Trophoblast cell (in vitro differentiated cells and primary cell): Measurements from ENCODE around the gene SLC41A2.

Experiments used
- DNase-seq, 2 donors: peaks; one replicate each; pipeline ENCODE4 v3.0.0-alpha.2; 2016
- H2AFZ ChIP-seq: 2 replicates; pipeline ENCODE4 v1.6.1; 2013; ENCODE audit warnings: low read length, moderate library complexity, mild to moderate bottlenecking; ENCODE audit not compliant: insufficient read depth, poor library complexity
- H2AK5ac ChIP-seq: 2 replicates; pipeline ENCODE4 v1.6.1; 2013; ENCODE audit warnings: mild to moderate bottlenecking, low read length
- H2BK120ac ChIP-seq: 2 replicates; pipeline ENCODE4 v1.6.1; 2013; ENCODE audit warnings: low read length, mild to moderate bottlenecking, moderate library complexity; ENCODE audit not compliant: insufficient read depth, poor library complexity
- H2BK12ac ChIP-seq: 2 replicates; pipeline ENCODE4 v1.6.1; 2013; ENCODE audit warnings: mild to moderate bottlenecking, low read length, moderate library complexity
- H2BK5ac ChIP-seq: 2 replicates; pipeline ENCODE4 v1.6.1; 2013; ENCODE audit warnings: low read length, low read depth, moderate library complexity, mild to moderate bottlenecking; ENCODE audit not compliant: poor library complexity
- H3K14ac ChIP-seq: 2 replicates; pipeline ENCODE4 v1.6.1; 2013; ENCODE audit warnings: mild to moderate bottlenecking, low read length
- H3K18ac ChIP-seq: 2 replicates; pipeline ENCODE4 v1.6.1; 2013; ENCODE audit warnings: mild to moderate bottlenecking, low read length
- H3K23ac ChIP-seq: 2 replicates; pipeline ENCODE4 v1.6.1; 2013; ENCODE audit warnings: low read length
- H3K27ac ChIP-seq: 2 replicates; pipeline ENCODE4 v1.5.1; 2013; ENCODE audit warnings: low read depth, mild to moderate bottlenecking, inconsistent platforms, low read length, moderate library complexity
- H3K27me3 ChIP-seq: 2 replicates; pipeline ENCODE4 v1.6.1; 2013; ENCODE audit warnings: inconsistent platforms, mild to moderate bottlenecking, low read length, moderate library complexity; ENCODE audit not compliant: insufficient read depth
- H3K36me3 ChIP-seq, 2 experiments: 1 replicate in 1 of 2; 2 replicates in 1 of 2; pipeline ENCODE4 v1.6.1; 2013; ENCODE audit warnings: low read length in 2 of 2, mild to moderate bottlenecking in 2 of 2, moderate library complexity in 1 of 2; ENCODE audit not compliant: insufficient read depth in 2 of 2, control insufficient read depth in 1 of 2
- H3K4ac ChIP-seq: 2 replicates; pipeline ENCODE4 v1.6.1; 2013; ENCODE audit warnings: low read depth, mild to moderate bottlenecking, low read length, moderate library complexity
- H3K4me1 ChIP-seq, 2 experiments: 1 replicate in 1 of 2; 2 replicates in 1 of 2; pipeline ENCODE4 v1.6.1; 2013; ENCODE audit warnings: low read length in 2 of 2, mild to moderate bottlenecking in 2 of 2, moderate library complexity in 1 of 2; ENCODE audit not compliant: insufficient read depth in 2 of 2, control insufficient read depth in 1 of 2
- H3K4me2 ChIP-seq: 2 replicates; pipeline ENCODE4 v1.6.1; 2013; ENCODE audit warnings: inconsistent platforms, mild to moderate bottlenecking, low read length, moderate library complexity
- H3K4me3 ChIP-seq: 2 replicates; pipeline ENCODE4 v1.5.1; 2013; ENCODE audit warnings: mild to moderate bottlenecking, low read depth, low read length, inconsistent platforms
- H3K79me1 ChIP-seq: one replicate; pipeline ENCODE4 v1.6.1; 2013; ENCODE audit warnings: low read length
- H3K79me2 ChIP-seq: 2 replicates; pipeline ENCODE4 v1.6.1; 2013; ENCODE audit warnings: low read length, mild to moderate bottlenecking; ENCODE audit not compliant: control insufficient read depth, insufficient read depth, poor library complexity
- H3K9ac ChIP-seq: 2 replicates; pipeline ENCODE4 v1.6.1; 2013; ENCODE audit warnings: mild to moderate bottlenecking, low read length
- H3K9me3 ChIP-seq: 2 replicates; pipeline ENCODE4 v1.6.1; 2013; ENCODE audit warnings: low read depth, mild to moderate bottlenecking, control low read depth, inconsistent platforms, low read length; ENCODE audit not compliant: insufficient read depth
- H4K12ac ChIP-seq: 2 replicates; pipeline ENCODE4 v1.6.1; 2013; ENCODE audit warnings: low read depth, mild to moderate bottlenecking, low read length, moderate library complexity
- H4K8ac ChIP-seq: 2 replicates; pipeline ENCODE4 v1.6.1; 2013; ENCODE audit warnings: low read depth, mild to moderate bottlenecking, low read length, moderate library complexity
- H4K91ac ChIP-seq: one replicate; pipeline ENCODE4 v1.6.1; 2013; ENCODE audit warnings: low read depth, mild to moderate bottlenecking, low read length, moderate library complexity
- WGBS: extraction: QIAGEN DNeasy Blood & Tissue Kit; methylation state at CpG from one replicate; pipeline ENCODE4 v1.1.7; 2013; ENCODE audit warnings: missing lambda C conversion rate; ENCODE audit not compliant: insufficient read length, insufficient coverage; ENCODE audit errors: extremely low coverage; 5-methylcytosine and 5-hydroxymethylcytosine counted together

The SLC41A2 gene

DNA sequence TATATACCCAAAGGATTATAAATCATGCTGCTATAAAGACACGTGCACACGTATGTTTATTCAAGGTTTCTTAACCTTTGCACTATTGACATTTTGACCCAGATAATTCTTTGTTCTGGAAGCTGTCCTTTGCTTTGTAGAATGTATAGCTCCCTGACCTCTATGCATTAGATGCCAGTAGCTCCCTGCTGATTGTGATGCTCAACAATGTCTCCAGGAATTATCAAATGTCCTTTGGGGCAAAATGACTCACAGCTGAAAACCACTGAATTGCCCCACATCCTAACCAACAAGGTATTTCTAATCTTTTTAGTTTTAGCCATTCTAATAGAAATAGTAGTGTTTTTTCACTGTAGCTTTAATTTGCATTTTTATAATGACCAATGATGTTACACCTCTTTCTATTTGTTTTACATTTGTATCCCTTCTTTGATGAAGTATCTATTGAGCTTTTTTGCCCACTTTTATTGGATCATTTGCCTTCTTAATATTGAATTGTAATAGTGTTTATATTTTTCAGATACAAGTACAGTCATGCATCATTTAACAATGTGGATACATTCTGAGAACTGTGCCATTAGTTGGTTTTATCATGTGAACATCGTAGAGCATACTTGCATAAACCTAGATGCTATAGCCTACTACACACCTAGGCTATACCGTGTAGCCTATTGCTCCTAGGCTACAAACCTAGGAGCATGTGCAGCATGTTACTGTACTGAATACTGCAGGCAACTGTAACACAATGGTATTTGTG, 17.7 kb upstream of the SLC41A2 start:
- Histone ChIP-seq H3K79me1 (peaks cover 2% of the 10 kb centered on the region), H3K14ac (no peak overlapping the region), H2AK5ac (no peak overlapping the region), H3K4me3 (no peak overlapping the region), H2BK120ac (no peak overlapping the region), H3K23ac (no peak overlapping the region), H3K4me1 (no peaks in the 10 kb centered on the region), H3K4me2 (no peak overlapping the region), H3K9me3 (peaks cover 1% of the 10 kb centered on the region), H4K91ac (no peak overlapping the region), H3K4ac (no peak overlapping the region), H3K18ac (no peak overlapping the region), H4K8ac (no peak overlapping the region), H3K27ac (no peak overlapping the region), H4K12ac (no peak overlapping the region), H3K27me3 (no peaks in the 10 kb centered on the region), H3K79me2 (no peaks in the 10 kb centered on the region), H3K36me3 (no peaks in the 10 kb centered on the region), H2AFZ (no peak overlapping the region), H3K9ac (no peak overlapping the region), H2BK12ac (no peak overlapping the region), H2BK5ac (no peak overlapping the region)
- whole genome bisulfite sequencing = no CpG with 5 or more reads among the region's 4 CpGs
- DNase-seq = peak; percentile 82 to 83

DNA sequence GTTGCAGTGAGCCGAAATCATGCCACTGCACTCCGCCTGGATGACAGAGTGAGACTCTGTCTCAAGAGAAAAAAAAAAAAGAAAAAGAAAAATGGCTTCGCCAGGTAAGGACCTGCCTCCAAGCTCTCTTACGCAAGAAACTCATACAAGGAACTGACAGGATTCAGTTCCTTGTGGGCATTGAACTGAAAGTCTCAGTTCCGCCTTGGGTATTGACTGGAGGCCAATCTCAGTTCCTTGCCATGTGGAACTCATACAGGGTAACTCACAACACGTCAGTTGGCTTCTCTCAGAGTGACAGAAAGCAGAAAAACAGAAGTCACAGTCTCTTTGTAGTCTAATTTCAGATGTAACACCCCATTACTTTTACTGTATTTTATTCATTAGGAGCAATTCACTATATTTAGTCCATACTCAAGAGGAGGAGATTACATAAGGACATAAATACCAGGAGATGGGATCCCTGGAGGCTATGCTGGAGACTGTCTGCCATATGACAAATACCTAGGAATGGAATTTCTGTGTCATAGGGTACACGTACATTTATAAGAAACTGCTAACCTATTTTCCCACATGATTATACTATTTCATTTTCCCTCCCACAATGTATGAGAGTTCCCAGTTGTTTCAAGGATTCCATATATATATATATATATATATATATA, 16.7 kb upstream of the SLC41A2 start:
- no peak overlapping the region for H3K4me3 ChIP-seq
- H3K36me3 ChIP-seq = no peaks in the 10 kb centered on the region
- H4K91ac ChIP-seq = no peak overlapping the region
- H4K12ac ChIP-seq = no peak overlapping the region
- WGBS = no CpG with 5 or more reads among the region's 7 CpGs
- H3K27me3 ChIP-seq = no peaks in the 10 kb centered on the region
- H3K9ac ChIP-seq = no peak overlapping the region
- no peak overlapping the region for H2AK5ac ChIP-seq
- H4K8ac ChIP-seq = no peak overlapping the region
- H3K18ac ChIP-seq = no peak overlapping the region
- H2BK12ac ChIP-seq = peak overlapping the region; percentile 36
- H3K23ac ChIP-seq = no peak overlapping the region
- DNase-seq = peak; percentile 89 to 95
- H3K4ac ChIP-seq = no peak overlapping the region
- no peak overlapping the region for H3K14ac ChIP-seq
- no peak overlapping the region for H2AFZ ChIP-seq
- H3K27ac ChIP-seq = no peak overlapping the region
- peaks cover 2% of the 10 kb centered on the region for H3K79me1 ChIP-seq
- H3K9me3 ChIP-seq = peaks cover 1% of the 10 kb centered on the region
- no peaks in the 10 kb centered on the region for H3K4me1 ChIP-seq
- H2BK5ac ChIP-seq = no peak overlapping the region
- H3K4me2 ChIP-seq = no peak overlapping the region
- no peak overlapping the region for H2BK120ac ChIP-seq
- H3K79me2 ChIP-seq = no peaks in the 10 kb centered on the region

DNA sequence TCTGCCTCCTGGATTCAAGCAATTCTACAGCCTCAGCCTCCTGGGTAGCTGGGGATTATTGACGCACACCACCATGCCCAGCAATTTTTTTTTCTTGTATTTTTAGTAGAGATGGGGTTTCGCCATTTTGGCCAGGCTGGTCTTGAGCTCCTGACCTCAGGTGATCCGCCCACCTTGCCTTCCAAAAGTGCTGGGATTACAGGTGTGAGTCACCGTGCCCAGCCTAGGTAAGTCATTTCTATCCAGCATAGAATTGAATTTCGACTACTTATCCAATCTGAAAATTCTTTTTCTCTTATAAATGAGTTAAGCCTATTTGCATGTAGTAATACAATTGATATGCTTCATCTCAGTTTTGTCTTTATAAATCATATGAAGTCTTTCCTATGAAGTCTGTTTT, 15.2 kb upstream of the SLC41A2 start:
- Histone ChIP-seq H3K79me2 (no peaks in the 10 kb centered on the region), H3K9me3 (peaks cover 1% of the 10 kb centered on the region), H2BK12ac (no peak overlapping the region), H2AK5ac (no peak overlapping the region), H4K91ac (no peak overlapping the region), H3K9ac (no peak overlapping the region), H3K79me1 (peaks cover 2% of the 10 kb centered on the region), H3K14ac (no peak overlapping the region), H3K4me2 (no peak overlapping the region), H3K27ac (no peak overlapping the region), H3K18ac (no peak overlapping the region), H3K27me3 (no peaks in the 10 kb centered on the region), H2BK5ac (no peak overlapping the region), H3K23ac (no peak overlapping the region), H3K4ac (no peak overlapping the region), H3K4me3 (no peak overlapping the region), H4K12ac (no peak overlapping the region), H3K4me1 (no peaks in the 10 kb centered on the region), H4K8ac (no peak overlapping the region), H2BK120ac (no peak overlapping the region), H2AFZ (no peak overlapping the region), H3K36me3 (no peaks in the 10 kb centered on the region)
- DNase-seq = no peak
- WGBS = no CpG with 5 or more reads among the region's 5 CpGs

DNA sequence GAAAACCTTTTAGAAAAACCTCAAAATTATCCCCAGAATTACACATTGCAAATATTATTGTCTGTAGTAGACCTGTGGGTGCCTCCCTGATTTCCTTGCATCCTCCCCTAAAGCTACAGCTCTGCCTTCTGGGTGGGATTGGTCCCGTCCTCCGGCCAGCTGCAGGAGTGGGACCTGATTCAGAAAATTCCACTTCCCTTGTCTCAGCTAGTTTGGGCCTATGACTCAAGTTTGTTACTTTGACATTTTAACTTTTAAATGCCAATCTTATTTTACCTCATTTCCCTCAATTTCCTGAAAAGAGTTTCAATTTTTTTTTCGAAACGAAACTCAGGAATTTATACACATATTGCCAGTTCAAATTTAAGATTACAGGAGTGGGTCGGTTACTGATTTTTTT, 13.2 kb upstream of the SLC41A2 start:
- H3K4me3 ChIP-seq = no peak overlapping the region
- H3K18ac ChIP-seq = no peak overlapping the region
- H3K9ac ChIP-seq = no peak overlapping the region
- no peak overlapping the region for H2AK5ac ChIP-seq
- H2AFZ ChIP-seq = no peak overlapping the region
- no peak overlapping the region for H3K4me2 ChIP-seq
- no peak overlapping the region for H2BK120ac ChIP-seq
- 100% methylated on average over 2 of the region's 5 CpGs for WGBS
- peaks cover 2% of the 10 kb centered on the region for H3K79me1 ChIP-seq
- DNase-seq = no peak
- H3K9me3 ChIP-seq = no peaks in the 10 kb centered on the region
- H3K14ac ChIP-seq = no peak overlapping the region
- no peak overlapping the region for H2BK5ac ChIP-seq
- no peaks in the 10 kb centered on the region for H3K4me1 ChIP-seq
- H4K12ac ChIP-seq = no peak overlapping the region
- H3K27ac ChIP-seq = no peak overlapping the region
- no peaks in the 10 kb centered on the region for H3K27me3 ChIP-seq
- no peak overlapping the region for H4K8ac ChIP-seq
- no peaks in the 10 kb centered on the region for H3K36me3 ChIP-seq
- no peak overlapping the region for H4K91ac ChIP-seq
- H3K4ac ChIP-seq = no peak overlapping the region
- no peaks in the 10 kb centered on the region for H3K79me2 ChIP-seq
- no peak overlapping the region for H2BK12ac ChIP-seq
- no peak overlapping the region for H3K23ac ChIP-seq
